ENCODE results near the gene BLOC1S1. TPM values are rescaled to one million over a fixed set of nuclear protein-coding genes. Genes with fewer than 3 reads are reported as not detected.

The BLOC1S1 gene
- total RNA-seq, 2 donors from 2014 or later: 41.1 to 42.0 TPM

- ATAC-seq (no peak), DNase-seq (no peak)
- Mint-ChIP-seq H3K27me3 (peaks cover 38% of the 10 kb centered on the region), H3K4me3 (no peak overlapping the region), H3K4me1 (peaks cover 19% of the 10 kb centered on the region), H3K36me3 (ENCODE audit: low read depth) (peaks cover 8% of the 10 kb centered on the region), H3K27ac (no peak overlapping the region)
- H3K9me3 ChIP-seq (ENCODE audit: control insufficient read depth, low read length, poor library complexity, severe bottlenecking): no peaks in the 10 kb centered on the region
Observed at GRCh38 chr12:55685671-55686070, 30.2 kb upstream of the BLOC1S1 start.

GRCh38 chr12:55686366-55687010, 29.4 kb upstream of the BLOC1S1 start:
- Mint-ChIP-seq H3K27ac (no peak overlapping the region), H3K4me3 (no peak overlapping the region), H3K36me3 (ENCODE audit: low read depth) (peaks cover 8% of the 10 kb centered on the region), H3K4me1 (peaks cover 11% of the 10 kb centered on the region), H3K27me3 (peaks cover 30% of the 10 kb centered on the region)
- no peak for ATAC-seq
- no peak for DNase-seq
- H3K9me3 ChIP-seq (ENCODE audit: control insufficient read depth, low read length, poor library complexity, severe bottlenecking): no peaks in the 10 kb centered on the region

- Mint-ChIP-seq H3K4me1 (peaks cover 8% of the 10 kb centered on the region), H3K27me3 (peaks cover 21% of the 10 kb centered on the region), H3K36me3 (ENCODE audit: low read depth) (peaks cover 8% of the 10 kb centered on the region), H3K27ac (no peak overlapping the region), H3K4me3 (no peak overlapping the region)
- no peak for ATAC-seq
- DNase-seq: no peak
- no peaks in the 10 kb centered on the region for H3K9me3 ChIP-seq (ENCODE audit: control insufficient read depth, low read length, poor library complexity, severe bottlenecking)
Observed at GRCh38 chr12:55687746-55688145, 28.1 kb upstream of the BLOC1S1 start.

- H3K27me3 Mint-ChIP-seq: peaks cover 13% of the 10 kb centered on the region
- no peak overlapping the region for H3K4me3 Mint-ChIP-seq
- ATAC-seq (no peak), DNase-seq (no peak)
- peaks cover 8% of the 10 kb centered on the region for H3K36me3 Mint-ChIP-seq (ENCODE audit: low read depth)
- H3K9me3 ChIP-seq (ENCODE audit: control insufficient read depth, low read length, poor library complexity, severe bottlenecking): no peaks in the 10 kb centered on the region
- peaks cover 6% of the 10 kb centered on the region for H3K4me1 Mint-ChIP-seq
- H3K27ac Mint-ChIP-seq: no peak overlapping the region
Observed at GRCh38 chr12:55688716-55689655, 26.9 kb upstream of the BLOC1S1 start.

- ATAC-seq (no peak), DNase-seq (no peak)
- Mint-ChIP-seq H3K4me3 (no peak overlapping the region), H3K27me3 (peaks cover 11% of the 10 kb centered on the region), H3K36me3 (ENCODE audit: low read depth) (no peaks in the 10 kb centered on the region), H3K27ac (no peak overlapping the region), H3K4me1 (no peaks in the 10 kb centered on the region)
- H3K9me3 ChIP-seq (ENCODE audit: control insufficient read depth, low read length, poor library complexity, severe bottlenecking): no peaks in the 10 kb centered on the region
Observed at GRCh38 chr12:55692631-55693322, 23.1 kb upstream of the BLOC1S1 start.

GRCh38 chr12:55693323-55694187, 22.3 kb upstream of the BLOC1S1 start:
- ATAC-seq (no peak), DNase-seq (no peak)
- no peaks in the 10 kb centered on the region for H3K9me3 ChIP-seq (ENCODE audit: control insufficient read depth, low read length, poor library complexity, severe bottlenecking)
- Mint-ChIP-seq H3K36me3 (ENCODE audit: low read depth) (no peaks in the 10 kb centered on the region), H3K27ac (no peak overlapping the region), H3K4me1 (no peaks in the 10 kb centered on the region), H3K27me3 (peaks cover 14% of the 10 kb centered on the region), H3K4me3 (no peak overlapping the region)

- Mint-ChIP-seq H3K27ac (no peak overlapping the region), H3K4me3 (no peak overlapping the region), H3K4me1 (no peaks in the 10 kb centered on the region), H3K27me3 (peaks cover 14% of the 10 kb centered on the region), H3K36me3 (ENCODE audit: low read depth) (no peaks in the 10 kb centered on the region)
- no peak for DNase-seq
- no peak for ATAC-seq
- H3K9me3 ChIP-seq (ENCODE audit: control insufficient read depth, low read length, poor library complexity, severe bottlenecking): no peaks in the 10 kb centered on the region
Observed at GRCh38 chr12:55694188-55694515, 21.7 kb upstream of the BLOC1S1 start.

- Mint-ChIP-seq H3K36me3 (ENCODE audit: low read depth) (no peaks in the 10 kb centered on the region), H3K27ac (no peak overlapping the region), H3K4me3 (no peak overlapping the region), H3K4me1 (no peaks in the 10 kb centered on the region), H3K27me3 (peaks cover 14% of the 10 kb centered on the region)
- H3K9me3 ChIP-seq (ENCODE audit: control insufficient read depth, low read length, poor library complexity, severe bottlenecking): no peaks in the 10 kb centered on the region
- ATAC-seq: no peak
- DNase-seq: no peak
Observed at GRCh38 chr12:55694651-55695050, 21.2 kb upstream of the BLOC1S1 start.

GRCh38 chr12:55695349-55695748, 20.5 kb upstream of the BLOC1S1 start:
- H3K27ac Mint-ChIP-seq: no peak overlapping the region
- no peak overlapping the region for H3K4me3 Mint-ChIP-seq
- no peaks in the 10 kb centered on the region for H3K9me3 ChIP-seq (ENCODE audit: control insufficient read depth, low read length, poor library complexity, severe bottlenecking)
- ATAC-seq: no peak
- no peak for DNase-seq
- no peaks in the 10 kb centered on the region for H3K36me3 Mint-ChIP-seq (ENCODE audit: low read depth)
- H3K27me3 Mint-ChIP-seq: peaks cover 14% of the 10 kb centered on the region
- H3K4me1 Mint-ChIP-seq: peaks cover 2% of the 10 kb centered on the region

- no peaks in the 10 kb centered on the region for H3K9me3 ChIP-seq (ENCODE audit: control insufficient read depth, low read length, poor library complexity, severe bottlenecking)
- Mint-ChIP-seq H3K27me3 (peaks cover 14% of the 10 kb centered on the region), H3K27ac (no peak overlapping the region), H3K4me3 (no peak overlapping the region), H3K36me3 (ENCODE audit: low read depth) (no peaks in the 10 kb centered on the region), H3K4me1 (peaks cover 2% of the 10 kb centered on the region)
- DNase-seq (no peak), ATAC-seq (no peak)
Observed at GRCh38 chr12:55696141-55696540, 19.7 kb upstream of the BLOC1S1 start.

GRCh38 chr12:55696796-55697462, 18.9 kb upstream of the BLOC1S1 start:
- no peaks in the 10 kb centered on the region for H3K36me3 Mint-ChIP-seq (ENCODE audit: low read depth)
- DNase-seq (no peak), ATAC-seq (no peak)
- H3K27me3 Mint-ChIP-seq: peaks cover 14% of the 10 kb centered on the region
- peaks cover 4% of the 10 kb centered on the region for H3K4me1 Mint-ChIP-seq
- H3K4me3 Mint-ChIP-seq: no peak overlapping the region
- H3K9me3 ChIP-seq (ENCODE audit: control insufficient read depth, low read length, poor library complexity, severe bottlenecking): no peaks in the 10 kb centered on the region
- no peak overlapping the region for H3K27ac Mint-ChIP-seq

- H3K4me1 Mint-ChIP-seq: peaks cover 4% of the 10 kb centered on the region
- DNase-seq: no peak
Observed at GRCh38 chr12:55697686-55698085, 18.2 kb upstream of the BLOC1S1 start.

More at GRCh38 chr12:55697686-55698085, 18.2 kb upstream of the BLOC1S1 start:
- Mint-ChIP-seq H3K27ac (no peak overlapping the region), H3K36me3 (ENCODE audit: low read depth) (no peaks in the 10 kb centered on the region), H3K27me3 (peaks cover 14% of the 10 kb centered on the region), H3K4me3 (no peak overlapping the region)
- H3K9me3 ChIP-seq (ENCODE audit: control insufficient read depth, low read length, poor library complexity, severe bottlenecking): no peaks in the 10 kb centered on the region
- ATAC-seq: no peak

Data from T-helper 17 cell (primary cell).